HepG2 (cell line): ENCODE results near the gene TBC1D3K. TPM values are rescaled to one million over a fixed set of nuclear protein-coding genes. Genes with fewer than 3 reads are reported as not detected.

Source experiments
- CENPX ChIP-seq: sonication (generic); formaldehyde crosslinking; IDR thresholded peaks from 2 replicates; pipeline ENCODE4 v1.9.0; 2021; ENCODE audit warnings: mild to moderate bottlenecking, missing genetic modification reagents, moderate library complexity
- GLMP ChIP-seq: sonication (generic); formaldehyde crosslinking; IDR thresholded peaks from 2 replicates; pipeline ENCODE4 v1.9.0; 2021; ENCODE audit warnings: missing genetic modification reagents, mild to moderate bottlenecking, borderline replicate concordance
- HDAC2 ChIP-seq: sonication (generic); formaldehyde crosslinking; IDR thresholded peaks from 2 replicates; pipeline ENCODE4 v1.4.0; 2020; ENCODE audit warnings: missing genetic modification reagents
- HIC2 ChIP-seq: sonication (generic); formaldehyde crosslinking; IDR thresholded peaks from 2 replicates; pipeline ENCODE4 v1.9.0; 2022; ENCODE audit warnings: low read depth, missing genetic modification reagents
- HMG20A ChIP-seq: IDR thresholded peaks from 2 replicates; pipeline ENCODE4 v1.6.1; 2016; ENCODE audit warnings: borderline replicate concordance
- HNF4G ChIP-seq, 2 experiments: sonication (generic) in 1 of 2; formaldehyde crosslinking in 1 of 2; IDR thresholded peaks; 2 replicates each; pipeline versions ENCODE4 v1.4.0 to v1.6.1; 2011 to 2020; ENCODE audit warnings: borderline replicate concordance in 2 of 2, low read depth in 2 of 2, mild to moderate bottlenecking in 2 of 2, low read length in 1 of 2, missing genetic modification reagents in 1 of 2, moderate library complexity in 1 of 2
- HNRNPUL1 ChIP-seq: fragments of 200-400 bp; formaldehyde crosslinking; IDR thresholded peaks from 2 replicates; pipeline ENCODE4 v1.6.1; 2017; ENCODE audit warnings: low read depth, mild to moderate bottlenecking, low read length, moderate library complexity
- KLF15 ChIP-seq: sonication (generic); formaldehyde crosslinking; IDR thresholded peaks from 2 replicates; pipeline ENCODE4 v1.8.1; 2023; ENCODE audit warnings: borderline replicate concordance, mild to moderate bottlenecking, inconsistent platforms, missing genetic modification reagents, mixed read lengths
- MLX ChIP-seq: IDR thresholded peaks from 2 replicates; pipeline ENCODE4 v1.6.1; 2016
- ZBTB14 ChIP-seq: sonication (generic); formaldehyde crosslinking; IDR thresholded peaks from 2 replicates; pipeline ENCODE4 v1.4.0; 2020; ENCODE audit warnings: missing genetic modification reagents
- ZBTB37 ChIP-seq: sonication (generic); formaldehyde crosslinking; IDR thresholded peaks from 2 replicates; pipeline ENCODE4 v1.4.0; 2020; ENCODE audit warnings: mild to moderate bottlenecking, missing genetic modification reagents
- ZNF446 ChIP-seq: sonication (generic); formaldehyde crosslinking; IDR thresholded peaks from 2 replicates; pipeline ENCODE4 v1.5.0; 2020; ENCODE audit warnings: mild to moderate bottlenecking, missing genetic modification reagents
- ZNF564 ChIP-seq: sonication (generic); formaldehyde crosslinking; IDR thresholded peaks from 2 replicates; pipeline ENCODE4 v1.8.1; 2023; ENCODE audit warnings: mild to moderate bottlenecking, missing genetic modification reagents
- ZNF572 ChIP-seq: sonication (generic); formaldehyde crosslinking; IDR thresholded peaks from 2 replicates; pipeline ENCODE4 v1.5.1; 2020; ENCODE audit warnings: mild to moderate bottlenecking, missing genetic modification reagents
- ZNF607 ChIP-seq: sonication (generic); formaldehyde crosslinking; IDR thresholded peaks from 2 replicates; pipeline ENCODE4 v1.5.1; 2020; ENCODE audit warnings: missing genetic modification reagents, mild to moderate bottlenecking, borderline replicate concordance
- ZNF687 ChIP-seq: sonication (generic); formaldehyde crosslinking; IDR thresholded peaks from 2 replicates; pipeline ENCODE4 v1.5.1; 2020; ENCODE audit warnings: mild to moderate bottlenecking, missing genetic modification reagents, moderate library complexity
- ZNF850 ChIP-seq: sonication (generic); formaldehyde crosslinking; conservative IDR thresholded peaks from 2 replicates; pipeline ENCODE4 v1.9.0; 2021; ENCODE audit warnings: mild to moderate bottlenecking, missing genetic modification reagents
- polyA plus RNA-seq, 8 experiments: library from polyadenylated mRNA; depleted of rRNA in 3 of 8; stranded (reverse) in 7 of 8; unstranded in 1 of 8; fragments of >200 nt; fragmentation: Illumina TruSeq in 4 of 8; extraction: Trizol in 4 of 8; gene quantifications; 2 replicates each; pipeline versions ENCODE4 v1.2.1 to v1.2.3, GENCODE V29; 2011 to 2016; ENCODE audit warnings: low read depth in 4 of 8, missing spikeins in 1 of 8, mixed read lengths in 1 of 8; ENCODE audit not compliant: insufficient read depth in 1 of 8
- total RNA-seq, 5 experiments: library from RNA; depleted of rRNA; stranded (reverse); fragments of >200 nt; fragmentation: Illumina TruSeq; extraction: Trizol; gene quantifications; 2 replicates each; pipeline ENCODE4 v1.2.3, GENCODE V29; 2016; ENCODE audit warnings: low read depth in 1 of 5
- TF ChIP-seq, protein P1 (sequence below): sonication (generic); IDR thresholded peaks from 2 replicates; pipeline ENCODE4 v1.6.1; 2016; ENCODE audit warnings: low read depth, borderline replicate concordance

TBC1D3K gene
- total and polyA plus RNA-seq, 2 of the 13 experiments (the other 11 are each of a cell fraction or from before 2014, with no cell fraction given), result not detected

DNA sequence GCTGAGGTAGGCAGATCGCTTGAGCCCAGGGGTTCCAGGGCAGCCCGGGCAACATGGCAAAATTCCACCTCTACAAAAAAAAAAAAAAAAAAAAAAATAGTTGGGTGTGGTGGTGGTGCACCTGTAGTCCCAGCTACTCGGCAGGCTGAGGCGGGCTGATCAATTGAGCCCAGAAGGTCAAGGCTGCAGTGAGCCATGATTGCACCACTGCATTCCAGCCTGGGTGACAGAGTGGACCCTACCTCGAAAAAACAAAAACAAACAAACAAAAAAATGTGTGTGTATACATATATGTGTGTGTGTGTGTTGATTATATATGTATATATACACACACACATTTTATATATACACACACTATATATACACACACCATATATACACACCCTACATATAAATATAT is 39.1 kb upstream of the TBC1D3K start (continued):
- TF ChIP-seq ZBTB14 (CRISPR knock-in tag) (no peak), ZNF572 (CRISPR knock-in tag) (no peak), ZNF564 (CRISPR knock-in tag) (no peak), KLF15 (CRISPR knock-in tag) (no peak), HMG20A (CRISPR knock-in tag) (peak; percentile 78; the same call in 1 of the 2 replicates), ZNF687 (peak; percentile 29; the same call in 1 of the 2 replicates), HIC2 (CRISPR knock-in tag) (no peak), ZNF850 (CRISPR knock-in tag) (no peak), CENPX (CRISPR knock-in tag) (no peak), MLX (CRISPR knock-in tag) (peak; percentile 27; the same call in 1 of the 2 replicates), ZNF446 (no peak), HDAC2 (CRISPR knock-in tag) (peak; percentile 37; the same call in 1 of the 2 replicates), ZNF607 (CRISPR knock-in tag) (no peak), GLMP (CRISPR knock-in tag) (no peak), HNF4G (IDR thresholded peaks at IDR 0.05; ENCODE audit: borderline replicate concordance, low read depth, low read length) (no peak), HNF4G (CRISPR knock-in tag; IDR thresholded peaks at IDR 0.05; ENCODE audit: borderline replicate concordance, low read depth) (no peak), HNRNPUL1 (no peak), ZBTB37 (CRISPR knock-in tag) (no peak)
- TF ChIP-seq, protein P1, sequence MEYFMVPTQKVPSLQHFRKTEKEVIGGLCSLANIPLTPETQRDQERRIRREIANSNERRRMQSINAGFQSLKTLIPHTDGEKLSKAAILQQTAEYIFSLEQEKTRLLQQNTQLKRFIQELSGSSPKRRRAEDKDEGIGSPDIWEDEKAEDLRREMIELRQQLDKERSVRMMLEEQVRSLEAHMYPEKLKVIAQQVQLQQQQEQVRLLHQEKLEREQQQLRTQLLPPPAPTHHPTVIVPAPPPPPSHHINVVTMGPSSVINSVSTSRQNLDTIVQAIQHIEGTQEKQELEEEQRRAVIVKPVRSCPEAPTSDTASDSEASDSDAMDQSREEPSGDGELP, result no peak
